MM.1S (cell line): ENCODE results near the gene ADGRD2.

Experiments
- DNase-seq: peaks from one replicate; pipeline ENCODE4 v3.0.0-alpha.2; 2015
- H2AFZ ChIP-seq: fragments of 300-600 bp; sonication (generic); 2 replicates; pipeline ENCODE4 v1.6.0; 2016; ENCODE audit warnings: antibody characterized with exemption, low read length
- H3F3A ChIP-seq: fragments of 300-600 bp; sonication (generic); 2 replicates; pipeline ENCODE4 v1.6.1; 2016; ENCODE audit warnings: mild to moderate bottlenecking, antibody characterized with exemption, low read length, moderate library complexity, mixed read lengths; ENCODE audit not compliant: insufficient read depth
- H3K27ac ChIP-seq: fragments of 300-600 bp; sonication (generic); 2 replicates; pipeline ENCODE4 v1.5.1; 2016; ENCODE audit warnings: mild to moderate bottlenecking, low read length
- H3K27me3 ChIP-seq: fragments of 300-600 bp; sonication (generic); replicated peaks from 2 replicates; pipeline ENCODE4 v1.6.0; 2016; ENCODE audit warnings: low read length; ENCODE audit not compliant: insufficient read depth
- H3K36me3 ChIP-seq: fragments of 300-600 bp; sonication (generic); replicated peaks from 2 replicates; pipeline ENCODE4 v1.6.1; 2016; ENCODE audit warnings: mild to moderate bottlenecking, low read length, mixed read lengths; ENCODE audit not compliant: insufficient read depth
- H3K4me1 ChIP-seq: fragments of 300-600 bp; sonication (generic); 2 replicates; pipeline ENCODE4 v1.6.1; 2016; ENCODE audit warnings: low read length, mixed read lengths
- H3K4me2 ChIP-seq: fragments of 300-600 bp; sonication (generic); 2 replicates; pipeline ENCODE4 v1.6.0; 2016; ENCODE audit warnings: low read depth, low read length
- H3K4me3 ChIP-seq: fragments of 300-600 bp; sonication (generic); 2 replicates; pipeline ENCODE4 v1.5.1; 2016; ENCODE audit warnings: low read length, mixed read lengths
- H3K79me2 ChIP-seq: fragments of 300-600 bp; sonication (generic); 2 replicates; pipeline ENCODE4 v1.6.1; 2016; ENCODE audit warnings: mixed run types, low read length, mixed read lengths
- H3K9ac ChIP-seq: fragments of 300-600 bp; sonication (generic); 2 replicates; pipeline ENCODE4 v1.6.1; 2016; ENCODE audit warnings: low read length, mixed read lengths
- H3K9me2 ChIP-seq: fragments of 300-600 bp; sonication (generic); replicated peaks from 2 replicates; pipeline ENCODE4 v1.6.1; 2016; ENCODE audit warnings: mild to moderate bottlenecking, low read length, mixed read lengths; ENCODE audit not compliant: insufficient read depth
- H3K9me3 ChIP-seq: fragments of 300-600 bp; sonication (generic); replicated peaks from 2 replicates; pipeline ENCODE4 v1.6.1; 2016; ENCODE audit warnings: mild to moderate bottlenecking, low read length, mixed read lengths; ENCODE audit not compliant: insufficient read depth
- H4K20me1 ChIP-seq: fragments of 300-600 bp; sonication (generic); 2 replicates; pipeline ENCODE4 v1.6.1; 2016; ENCODE audit warnings: mild to moderate bottlenecking, low read length, moderate library complexity, mixed read lengths; ENCODE audit not compliant: insufficient read depth
- EZH2 ChIP-seq: fragments of 300-600 bp; sonication (generic); optimal IDR thresholded peaks from 2 replicates; pipeline ENCODE3; 2017; ENCODE audit warnings: low read depth, mild to moderate bottlenecking, antibody characterized with exemption, low read length, mixed read lengths
- EZH2phosphoT487 ChIP-seq: fragments of 300-600 bp; sonication (generic); IDR thresholded peaks from 2 replicates; pipeline ENCODE4 v1.6.1; 2018; ENCODE audit warnings: antibody characterized with exemption, low read length
- TF ChIP-seq, protein P1 (sequence below): fragments of 300-600 bp; sonication (generic); IDR thresholded peaks from 2 replicates; pipeline ENCODE4 v1.5.1; 2016; ENCODE audit warnings: antibody characterized with exemption, low read length, mixed read lengths

Gene ADGRD2

GRCh38 chr9:124473310-124473709, 23.1 kb downstream of the ADGRD2 start:
- no peaks in the 10 kb centered on the region for H3F3A ChIP-seq
- H3K4me3 ChIP-seq = no peak overlapping the region
- H3K4me1 ChIP-seq = no peaks in the 10 kb centered on the region
- no peak overlapping the region for H3K4me2 ChIP-seq
- no peaks in the 10 kb centered on the region for H4K20me1 ChIP-seq
- no peaks in the 10 kb centered on the region for H3K9me2 ChIP-seq
- H2AFZ ChIP-seq = no peak overlapping the region
- H3K27me3 ChIP-seq = peaks cover 30% of the 10 kb centered on the region
- H3K9me3 ChIP-seq = no peaks in the 10 kb centered on the region
- H3K27ac ChIP-seq = no peak overlapping the region
- no peak for TF ChIP-seq EZH2
- no peak for TF ChIP-seq EZH2phosphoT487
- H3K36me3 ChIP-seq = no peaks in the 10 kb centered on the region
- DNase-seq = no peak
- H3K9ac ChIP-seq = no peak overlapping the region
- no peaks in the 10 kb centered on the region for H3K79me2 ChIP-seq

GRCh38 chr9:124474151-124474550, 23.9 kb downstream of the ADGRD2 start:
- no peak overlapping the region for H3K9ac ChIP-seq
- TF ChIP-seq, protein P1, sequence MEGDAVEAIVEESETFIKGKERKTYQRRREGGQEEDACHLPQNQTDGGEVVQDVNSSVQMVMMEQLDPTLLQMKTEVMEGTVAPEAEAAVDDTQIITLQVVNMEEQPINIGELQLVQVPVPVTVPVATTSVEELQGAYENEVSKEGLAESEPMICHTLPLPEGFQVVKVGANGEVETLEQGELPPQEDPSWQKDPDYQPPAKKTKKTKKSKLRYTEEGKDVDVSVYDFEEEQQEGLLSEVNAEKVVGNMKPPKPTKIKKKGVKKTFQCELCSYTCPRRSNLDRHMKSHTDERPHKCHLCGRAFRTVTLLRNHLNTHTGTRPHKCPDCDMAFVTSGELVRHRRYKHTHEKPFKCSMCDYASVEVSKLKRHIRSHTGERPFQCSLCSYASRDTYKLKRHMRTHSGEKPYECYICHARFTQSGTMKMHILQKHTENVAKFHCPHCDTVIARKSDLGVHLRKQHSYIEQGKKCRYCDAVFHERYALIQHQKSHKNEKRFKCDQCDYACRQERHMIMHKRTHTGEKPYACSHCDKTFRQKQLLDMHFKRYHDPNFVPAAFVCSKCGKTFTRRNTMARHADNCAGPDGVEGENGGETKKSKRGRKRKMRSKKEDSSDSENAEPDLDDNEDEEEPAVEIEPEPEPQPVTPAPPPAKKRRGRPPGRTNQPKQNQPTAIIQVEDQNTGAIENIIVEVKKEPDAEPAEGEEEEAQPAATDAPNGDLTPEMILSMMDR = no peak
- TF ChIP-seq EZH2 (no peak), EZH2phosphoT487 (no peak)
- H3K36me3 ChIP-seq = no peaks in the 10 kb centered on the region
- no peaks in the 10 kb centered on the region for H3K9me2 ChIP-seq
- H2AFZ ChIP-seq = no peak overlapping the region
- no peaks in the 10 kb centered on the region for H3K4me1 ChIP-seq
- no peaks in the 10 kb centered on the region for H4K20me1 ChIP-seq
- no peaks in the 10 kb centered on the region for H3F3A ChIP-seq
- H3K27me3 ChIP-seq = peaks cover 37% of the 10 kb centered on the region
- no peak overlapping the region for H3K4me2 ChIP-seq
- H3K4me3 ChIP-seq = no peak overlapping the region
- no peak for DNase-seq
- H3K27ac ChIP-seq = no peak overlapping the region
- H3K79me2 ChIP-seq = no peaks in the 10 kb centered on the region
- no peaks in the 10 kb centered on the region for H3K9me3 ChIP-seq

DNA sequence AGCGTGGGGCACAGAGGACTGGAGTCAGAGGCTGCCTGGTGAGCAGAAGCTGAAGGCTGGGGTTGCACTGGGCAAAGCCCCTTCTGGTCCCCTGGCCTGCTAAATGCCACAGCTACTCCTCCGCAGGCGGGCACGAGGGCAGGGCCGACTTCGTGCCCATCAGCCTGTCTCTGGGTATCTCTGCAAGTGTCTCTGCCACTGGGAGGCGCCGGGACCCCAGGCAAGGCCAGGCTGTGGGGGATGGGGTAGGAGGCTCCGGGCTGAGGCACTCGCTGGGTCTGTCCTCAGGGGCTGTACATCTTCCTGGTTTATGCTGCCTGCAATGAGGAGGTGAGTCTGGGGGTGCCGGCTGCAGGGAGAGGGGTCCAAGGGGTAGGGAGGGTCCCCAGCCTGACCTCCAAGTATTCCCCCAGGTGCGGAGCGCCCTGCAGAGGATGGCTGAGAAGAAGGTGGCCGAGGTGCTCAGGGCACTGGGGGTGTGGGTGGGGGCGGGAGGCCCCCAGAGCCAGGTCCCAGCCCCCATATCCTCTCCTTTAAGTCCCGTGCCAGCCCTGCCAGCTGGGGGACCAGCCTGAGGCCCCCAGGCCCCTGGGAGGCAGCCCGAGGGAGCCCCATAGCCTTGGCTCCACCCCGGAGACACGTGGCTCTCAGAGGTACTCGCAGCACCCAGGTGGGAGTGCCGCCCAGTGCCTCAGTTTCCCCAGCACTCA, 25.1 kb downstream of the ADGRD2 start:
- H4K20me1 ChIP-seq = no peaks in the 10 kb centered on the region
- H3K4me3 ChIP-seq = no peak overlapping the region
- no peaks in the 10 kb centered on the region for H3K4me1 ChIP-seq
- TF ChIP-seq EZH2 = no peak
- no peak for TF ChIP-seq EZH2phosphoT487
- TF ChIP-seq, protein P1 = no peak
- no peaks in the 10 kb centered on the region for H3K79me2 ChIP-seq
- H2AFZ ChIP-seq = no peak overlapping the region
- peaks cover 48% of the 10 kb centered on the region for H3K27me3 ChIP-seq
- no peaks in the 10 kb centered on the region for H3K9me3 ChIP-seq
- no peak overlapping the region for H3K9ac ChIP-seq
- no peaks in the 10 kb centered on the region for H3K9me2 ChIP-seq
- no peak overlapping the region for H3K4me2 ChIP-seq
- H3K36me3 ChIP-seq = no peaks in the 10 kb centered on the region
- no peaks in the 10 kb centered on the region for H3F3A ChIP-seq
- DNase-seq = no peak
- H3K27ac ChIP-seq = no peak overlapping the region

DNA sequence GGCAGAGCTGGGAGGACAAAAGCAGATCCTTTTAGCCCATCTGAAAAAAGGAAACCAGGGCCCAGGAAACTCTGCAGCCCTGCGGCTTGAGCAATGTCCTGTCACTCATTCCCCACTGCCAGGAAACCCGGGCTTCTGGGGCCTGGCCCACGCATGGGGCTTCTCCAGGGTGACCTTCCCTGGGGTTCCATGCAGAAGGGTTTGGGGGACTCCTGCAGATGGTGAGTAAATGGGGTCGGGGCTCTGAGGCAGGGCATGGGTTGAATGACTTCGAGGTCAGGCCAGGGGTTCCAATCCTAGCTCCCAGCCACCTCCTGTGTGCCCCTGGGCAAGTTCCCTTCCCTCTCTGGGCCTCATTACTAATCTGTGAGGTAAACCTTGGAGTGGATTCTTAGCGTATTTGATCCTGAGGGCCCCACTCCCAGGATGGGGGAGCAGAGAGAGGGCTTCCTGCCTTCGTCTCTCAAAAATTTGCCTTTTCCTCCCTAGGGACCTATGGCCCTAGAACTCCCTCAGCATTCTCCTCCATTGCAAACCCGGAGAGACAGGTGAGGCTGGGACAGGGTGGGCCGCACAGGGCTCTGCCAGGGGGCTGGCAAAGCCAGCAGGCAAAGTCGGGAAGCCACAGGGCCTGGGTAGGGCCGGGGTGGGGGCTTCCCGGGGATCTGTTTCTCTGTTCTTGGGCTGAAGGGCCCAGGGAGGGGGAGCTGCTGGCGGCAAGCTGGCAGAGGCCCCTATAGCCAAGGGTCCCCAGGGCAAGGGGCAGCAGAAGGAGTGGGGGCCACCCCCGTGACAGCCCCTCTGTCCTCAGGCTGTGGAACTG, 25.8 kb downstream of the ADGRD2 start:
- no peak for TF ChIP-seq EZH2phosphoT487
- TF ChIP-seq, protein P1 = no peak
- no peak for TF ChIP-seq EZH2
- H3K79me2 ChIP-seq = no peaks in the 10 kb centered on the region
- no peaks in the 10 kb centered on the region for H4K20me1 ChIP-seq
- H3K9me2 ChIP-seq = no peaks in the 10 kb centered on the region
- no peak overlapping the region for H3K4me3 ChIP-seq
- no peak overlapping the region for H3K4me2 ChIP-seq
- H3K9me3 ChIP-seq = no peaks in the 10 kb centered on the region
- no peaks in the 10 kb centered on the region for H3K36me3 ChIP-seq
- no peak overlapping the region for H3K27ac ChIP-seq
- H2AFZ ChIP-seq = no peak overlapping the region
- no peaks in the 10 kb centered on the region for H3K4me1 ChIP-seq
- H3K27me3 ChIP-seq = peaks cover 56% of the 10 kb centered on the region
- no peak for DNase-seq
- no peaks in the 10 kb centered on the region for H3F3A ChIP-seq
- H3K9ac ChIP-seq = no peak overlapping the region
